ENCODE data around the gene KHNYN. TPM values are rescaled to one million over a fixed set of nuclear protein-coding genes. Genes with fewer than 3 reads are reported as not detected.

KHNYN gene
- total RNA-seq, 1 experiment from 2014 or later, result 33.2 TPM

- no peak for TF ChIP-seq AR (CRISPR knock-in tag; IDR thresholded peaks at IDR 0.05)
Observed at GRCh38 chr14:24456980-24457379, 27.2 kb downstream of the KHNYN start (continued).

- Mint-ChIP-seq H3K27ac (no peak overlapping the region), H3K36me3 (peaks cover 12% of the 10 kb centered on the region), H3K9me3 (peaks cover 31% of the 10 kb centered on the region), H3K27me3 (ENCODE audit: low read depth) (peaks cover 10% of the 10 kb centered on the region), H3K4me1 (no peaks in the 10 kb centered on the region), H3K4me3 (no peak overlapping the region)
- no peak for DNase-seq (ENCODE audit: low spot score)
- ChIA-PET POLR2A (no interaction called here), CTCF (interaction anchor here (0.6 to 0.8 kb wide), 2 partner anchors 22 to 131 kb away, joined by 3 to 4 read pairs; no protein-coding TSS in a partner anchor)
- ATAC-seq, result no peak
- TF ChIP-seq TEAD4 (CRISPR knock-in tag; IDR thresholded peaks at IDR 0.05), result no peak
- no peak for TF ChIP-seq MYBL2 (CRISPR knock-in tag; IDR thresholded peaks at IDR 0.05)
- no peak for TF ChIP-seq OVOL2 (CRISPR knock-in tag; IDR thresholded peaks at IDR 0.05; ENCODE audit: borderline replicate concordance)
Observed at GRCh38 chr14:24458736-24459135, 29.0 kb downstream of the KHNYN start.

GRCh38 chr14:24459331-24459730 is 29.6 kb downstream of the KHNYN start:
- ChIA-PET POLR2A (no interaction called here), CTCF (interaction anchor here (1.0 kb wide), 1 partner anchor 27 kb away, joined by 5 read pairs; no protein-coding TSS in a partner anchor)
- Mint-ChIP-seq H3K4me1 (no peaks in the 10 kb centered on the region), H3K36me3 (peaks cover 6% of the 10 kb centered on the region), H3K9me3 (peaks cover 25% of the 10 kb centered on the region), H3K4me3 (no peak overlapping the region), H3K27ac (no peak overlapping the region), H3K27me3 (ENCODE audit: low read depth) (peaks cover 10% of the 10 kb centered on the region)
- DNase-seq (ENCODE audit: low spot score) (no peak), ATAC-seq (no peak)
- no peak for TF ChIP-seq ESRRA (CRISPR knock-in tag; IDR thresholded peaks at IDR 0.05; ENCODE audit: borderline replicate concordance)
- no peak for TF ChIP-seq JAZF1 (CRISPR knock-in tag; IDR thresholded peaks at IDR 0.05)

GRCh38 chr14:24461336-24461735 is 31.6 kb downstream of the KHNYN start:
- CTCF ChIA-PET, result no interaction called here
- ATAC-seq (no peak), DNase-seq (ENCODE audit: low spot score) (no peak)
- H3K36me3 Mint-ChIP-seq, result no peaks in the 10 kb centered on the region
- POLR2A ChIA-PET, result no interaction called here
- peaks cover 3% of the 10 kb centered on the region for H3K4me1 Mint-ChIP-seq
- peaks cover 3% of the 10 kb centered on the region; the same call in 1 of the 2 replicates for H3K27me3 Mint-ChIP-seq (ENCODE audit: low read depth)
- H3K9me3 Mint-ChIP-seq, result peaks cover 9% of the 10 kb centered on the region; the same call in 1 of the 2 replicates
- H3K4me3 Mint-ChIP-seq, result no peak overlapping the region
- H3K27ac Mint-ChIP-seq, result no peak overlapping the region
- TF ChIP-seq NR2C2 (CRISPR knock-in tag; IDR thresholded peaks at IDR 0.05) (no peak), ERG (CRISPR knock-in tag; IDR thresholded peaks at IDR 0.05) (no peak), CTCF (IDR thresholded peaks at IDR 0.05) (no peak), ATF6 (CRISPR knock-in tag; IDR thresholded peaks at IDR 0.05) (no peak), ZMAT4 (CRISPR knock-in tag; IDR thresholded peaks at IDR 0.05) (no peak), USF1 (CRISPR knock-in tag; IDR thresholded peaks at IDR 0.05) (no peak), ZNF532 (CRISPR knock-in tag; IDR thresholded peaks at IDR 0.05; ENCODE audit: borderline replicate concordance) (no peak), ZSCAN18 (CRISPR knock-in tag; IDR thresholded peaks at IDR 0.05) (no peak), ZNF232 (CRISPR knock-in tag; IDR thresholded peaks at IDR 0.05) (no peak)

Measured in WTC11 (cell line).